Memory B cell (primary cell): Measurements from ENCODE around the gene MRGPRX4.
"Not testable (repeated sequence)": the region's sequence is repeated elsewhere in the genome, so short reads cannot be mapped to it uniquely, and the experiment has no call there.

Experiments used
- ATAC-seq: fragments of 150-1000 bp; cut with Tn5 transposase; 2 replicates; pipeline ENCODE4 v1.10.0; 2021; ENCODE audit warnings: low read depth, mild to moderate bottlenecking, moderate library complexity
- DNase-seq, 2 donors: peaks; one replicate each; pipeline ENCODE4 v3.0.0; 2022; ENCODE audit warnings: low spot score in 2 of 2
- H3K27ac Mint-ChIP-seq: one replicate; pipeline ENCODE4 v1.8.0; 2022; ENCODE audit warnings: mild to moderate bottlenecking, moderate library complexity, mixed read lengths
- H3K27me3 Mint-ChIP-seq: one replicate; pipeline ENCODE4 v1.8.0; 2022; ENCODE audit warnings: mixed read lengths
- H3K36me3 Mint-ChIP-seq: one replicate; pipeline ENCODE4 v1.8.0; 2022; ENCODE audit warnings: mild to moderate bottlenecking, mixed read lengths
- H3K4me1 Mint-ChIP-seq: one replicate; pipeline ENCODE4 v1.8.0; 2022; ENCODE audit warnings: mixed read lengths
- H3K4me3 Mint-ChIP-seq: one replicate; pipeline ENCODE4 v1.8.0; 2022; ENCODE audit warnings: mild to moderate bottlenecking, moderate library complexity, mixed read lengths
- H3K9me3 Mint-ChIP-seq: one replicate; pipeline ENCODE4 v1.8.0; 2022; ENCODE audit warnings: mixed read lengths

Gene MRGPRX4

GRCh38 chr11:18172666-18173065 lies at the start of gene MRGPRX4:
TSS of gene MRGPRX4 (plus strand) at chr11:18172837. CDS start at chr11:18173257, 420 bp downstream.
- H3K27me3 Mint-ChIP-seq, result no peaks in the 10 kb centered on the region
- DNase-seq (no peak), ATAC-seq (no peak)
- peaks cover 6% of the 10 kb centered on the region for H3K4me1 Mint-ChIP-seq
- peak within 1 kb of the TSS; percentile 79 for H3K4me3 Mint-ChIP-seq
- H3K36me3 Mint-ChIP-seq, result no peaks in the 10 kb centered on the region
- H3K9me3 Mint-ChIP-seq, result no peaks in the 10 kb centered on the region
- H3K27ac Mint-ChIP-seq, result peak within 1 kb of the TSS; percentile 73

DNA sequence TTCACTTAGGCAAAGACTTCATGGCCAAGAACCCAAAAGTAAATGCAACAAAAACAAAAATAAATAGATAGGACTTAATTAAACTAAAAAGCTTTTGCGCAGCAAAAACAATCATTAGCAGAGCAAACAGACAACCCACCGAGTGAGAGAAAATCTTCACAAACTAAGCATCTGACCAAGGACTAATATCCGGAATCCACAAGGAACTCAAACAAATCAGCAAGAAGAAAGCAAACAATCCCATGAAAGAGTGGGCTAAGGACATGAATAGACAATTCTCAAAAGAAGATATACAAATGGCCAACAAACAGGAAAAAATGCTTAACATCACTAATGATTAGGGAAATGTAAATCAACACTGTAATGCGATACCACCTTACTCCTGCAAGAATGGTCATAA lies 41.5 kb upstream of the MRGPRX4 start:
- H3K27ac Mint-ChIP-seq, H3K4me3 Mint-ChIP-seq, H3K9me3 Mint-ChIP-seq, ATAC-seq, DNase-seq, H3K36me3 Mint-ChIP-seq, H3K4me1 Mint-ChIP-seq: not testable (repeated sequence)
- H3K27me3 Mint-ChIP-seq, result peaks cover 15% of the 10 kb centered on the region

- Mint-ChIP-seq H3K9me3 (no peaks in the 10 kb centered on the region), H3K27ac (no peak within 1 kb of the TSS), H3K4me3 (no peak within 1 kb of the TSS), H3K4me1 (no peaks in the 10 kb centered on the region), H3K27me3 (peaks cover 16% of the 10 kb centered on the region), H3K36me3 (no peaks in the 10 kb centered on the region)
- no peak for DNase-seq
- no peak for ATAC-seq
Observed at GRCh38 chr11:18132341-18132740, 40.3 kb upstream of the MRGPRX4 start, which contains the start of gene MRGPRX3. TSS of gene MRGPRX3 (plus strand) at chr11:18132571. CDS start at chr11:18137203, 4,632 bp downstream.

- DNase-seq, result no peak
- no peak for ATAC-seq
- Mint-ChIP-seq H3K27me3 (peaks cover 16% of the 10 kb centered on the region), H3K4me1 (no peaks in the 10 kb centered on the region), H3K9me3 (no peaks in the 10 kb centered on the region), H3K4me3 (no peak overlapping the region), H3K36me3 (no peaks in the 10 kb centered on the region), H3K27ac (no peak overlapping the region)
Observed at GRCh38 chr11:18135308-18135707, 37.3 kb upstream of the MRGPRX4 start.

DNA sequence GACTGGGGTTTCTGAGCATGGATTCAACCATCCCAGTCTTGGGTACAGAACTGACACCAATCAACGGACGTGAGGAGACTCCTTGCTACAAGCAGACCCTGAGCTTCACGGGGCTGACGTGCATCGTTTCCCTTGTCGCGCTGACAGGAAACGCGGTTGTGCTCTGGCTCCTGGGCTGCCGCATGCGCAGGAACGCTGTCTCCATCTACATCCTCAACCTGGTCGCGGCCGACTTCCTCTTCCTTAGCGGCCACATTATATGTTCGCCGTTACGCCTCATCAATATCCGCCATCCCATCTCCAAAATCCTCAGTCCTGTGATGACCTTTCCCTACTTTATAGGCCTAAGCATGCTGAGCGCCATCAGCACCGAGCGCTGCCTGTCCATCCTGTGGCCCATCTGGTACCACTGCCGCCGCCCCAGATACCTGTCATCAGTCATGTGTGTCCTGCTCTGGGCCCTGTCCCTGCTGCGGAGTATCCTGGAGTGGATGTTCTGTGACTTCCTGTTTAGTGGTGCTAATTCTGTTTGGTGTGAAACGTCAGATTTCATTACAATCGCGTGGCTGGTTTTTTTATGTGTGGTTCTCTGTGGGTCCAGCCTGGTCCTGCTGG lies 35.3 kb upstream of the MRGPRX4 start:
- H3K4me3 Mint-ChIP-seq, result no peak overlapping the region
- peaks cover 10% of the 10 kb centered on the region for H3K27me3 Mint-ChIP-seq
- H3K36me3 Mint-ChIP-seq, result no peaks in the 10 kb centered on the region
- no peaks in the 10 kb centered on the region for H3K4me1 Mint-ChIP-seq
- H3K27ac Mint-ChIP-seq, result no peak overlapping the region
- DNase-seq (no peak), ATAC-seq (no peak)
- H3K9me3 Mint-ChIP-seq, result no peaks in the 10 kb centered on the region

DNA sequence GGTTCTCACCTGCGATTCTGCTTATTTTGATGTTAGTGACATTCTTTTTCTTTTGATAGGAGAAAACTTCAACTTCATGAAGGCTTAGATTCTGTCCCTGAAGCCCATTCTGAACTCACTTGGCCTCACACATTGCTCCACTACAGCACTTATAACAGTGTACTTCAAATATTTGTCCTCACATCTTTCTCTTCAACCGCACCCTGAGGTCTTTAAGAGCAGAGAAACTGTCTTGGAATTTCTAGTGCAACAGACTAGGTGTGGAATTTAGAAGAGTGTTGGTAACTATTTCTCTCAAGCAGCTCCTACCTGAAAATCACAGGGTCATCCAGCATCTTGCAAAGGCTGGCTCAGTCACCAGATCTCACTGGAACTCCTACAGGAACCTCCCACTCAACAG lies 32.5 kb upstream of the MRGPRX4 start:
- no peaks in the 10 kb centered on the region for H3K4me1 Mint-ChIP-seq
- no peaks in the 10 kb centered on the region for H3K9me3 Mint-ChIP-seq
- no peak for DNase-seq
- H3K27me3 Mint-ChIP-seq, result peaks cover 14% of the 10 kb centered on the region
- no peak overlapping the region for H3K27ac Mint-ChIP-seq
- no peak for ATAC-seq
- H3K36me3 Mint-ChIP-seq, result no peaks in the 10 kb centered on the region
- no peak overlapping the region for H3K4me3 Mint-ChIP-seq

- Mint-ChIP-seq H3K4me3 (no peak overlapping the region), H3K36me3 (no peaks in the 10 kb centered on the region), H3K9me3 (no peaks in the 10 kb centered on the region), H3K4me1 (peaks cover 6% of the 10 kb centered on the region), H3K27ac (no peak overlapping the region), H3K27me3 (peaks cover 12% of the 10 kb centered on the region)
- ATAC-seq (no peak), DNase-seq (no peak)
Observed at GRCh38 chr11:18144243-18144642, 28.4 kb upstream of the MRGPRX4 start.

DNA sequence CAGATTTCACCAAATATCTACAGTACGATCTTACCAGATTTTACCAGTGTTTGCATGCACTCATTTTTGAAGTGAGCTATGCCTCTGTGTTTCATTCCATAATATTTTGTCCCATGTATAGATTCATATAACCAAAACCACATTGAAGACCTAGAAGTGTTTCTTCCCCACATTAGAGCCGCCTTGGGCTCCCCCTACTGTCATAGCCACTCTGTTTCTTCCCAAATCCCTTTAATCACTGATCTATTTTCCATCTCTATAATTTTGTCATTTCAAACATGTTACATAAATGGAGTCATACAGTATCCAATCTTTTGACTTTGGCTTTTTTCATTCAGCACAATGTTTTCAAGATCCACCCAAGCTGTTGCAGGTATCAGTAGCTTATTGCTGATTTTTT lies 27.6 kb upstream of the MRGPRX4 start:
- H3K4me3 Mint-ChIP-seq, result no peak overlapping the region
- H3K27me3 Mint-ChIP-seq, result peaks cover 14% of the 10 kb centered on the region
- no peak for ATAC-seq
- DNase-seq, result no peak
- H3K36me3 Mint-ChIP-seq, result no peaks in the 10 kb centered on the region
- no peak overlapping the region for H3K27ac Mint-ChIP-seq
- no peaks in the 10 kb centered on the region for H3K9me3 Mint-ChIP-seq
- H3K4me1 Mint-ChIP-seq, result peaks cover 6% of the 10 kb centered on the region

DNA sequence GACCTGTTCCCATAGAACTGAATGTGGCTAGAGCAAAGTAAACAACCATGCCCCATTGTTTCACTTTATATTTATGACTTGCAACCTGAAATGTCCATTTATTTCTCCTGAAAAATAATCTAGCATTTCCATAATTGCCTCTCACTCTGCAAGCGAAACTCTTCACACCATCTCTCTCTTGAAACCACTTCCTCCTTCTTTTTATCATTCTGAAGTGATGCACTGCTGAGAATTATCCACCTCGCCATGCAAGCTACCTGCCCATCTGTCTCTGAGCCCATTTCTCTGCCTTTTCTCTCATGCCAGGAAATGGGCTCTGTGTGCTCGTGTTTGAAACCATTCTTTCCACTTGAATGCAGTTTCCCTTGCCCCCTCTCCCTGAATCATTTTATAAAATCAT lies 26.8 kb upstream of the MRGPRX4 start:
- ATAC-seq (no peak), DNase-seq (no peak)
- Mint-ChIP-seq H3K9me3 (no peaks in the 10 kb centered on the region), H3K36me3 (no peaks in the 10 kb centered on the region), H3K27ac (no peak overlapping the region), H3K4me3 (no peak overlapping the region), H3K4me1 (peaks cover 6% of the 10 kb centered on the region), H3K27me3 (peaks cover 17% of the 10 kb centered on the region)

GRCh38 chr11:18151581-18151980 lies 21.1 kb upstream of the MRGPRX4 start:
- Mint-ChIP-seq H3K27me3 (peaks cover 17% of the 10 kb centered on the region), H3K4me1 (no peaks in the 10 kb centered on the region), H3K36me3 (no peaks in the 10 kb centered on the region), H3K9me3 (no peaks in the 10 kb centered on the region), H3K27ac (no peak overlapping the region), H3K4me3 (no peak overlapping the region)
- no peak for ATAC-seq
- no peak for DNase-seq

GRCh38 chr11:18168372-18168771 lies 4.3 kb upstream of the MRGPRX4 start:
- ATAC-seq (no peak), DNase-seq (no peak)
- Mint-ChIP-seq H3K27ac (no peak overlapping the region), H3K36me3 (peaks cover 3% of the 10 kb centered on the region), H3K4me3 (no peak overlapping the region), H3K9me3 (peaks cover 6% of the 10 kb centered on the region), H3K27me3 (peaks cover 3% of the 10 kb centered on the region), H3K4me1 (peaks cover 9% of the 10 kb centered on the region)

GRCh38 chr11:18171377-18172000 lies 1.1 kb upstream of the MRGPRX4 start:
- no peak overlapping the region for H3K4me3 Mint-ChIP-seq
- H3K9me3 Mint-ChIP-seq, result peaks cover 6% of the 10 kb centered on the region
- peaks cover 2% of the 10 kb centered on the region for H3K36me3 Mint-ChIP-seq
- H3K27me3 Mint-ChIP-seq, result peaks cover 2% of the 10 kb centered on the region
- ATAC-seq, result no peak
- DNase-seq, result no peak
- no peak overlapping the region for H3K27ac Mint-ChIP-seq
- peaks cover 6% of the 10 kb centered on the region for H3K4me1 Mint-ChIP-seq

GRCh38 chr11:18173225-18173866 lies 709 bp downstream of the MRGPRX4 start:
- H3K36me3 Mint-ChIP-seq, result no peaks in the 10 kb centered on the region
- peak in 1 of 2 donors; percentile 10 for DNase-seq
- H3K27ac Mint-ChIP-seq, result peak overlapping the region; percentile 73
- H3K4me3 Mint-ChIP-seq, result peak overlapping the region; percentile 79
- peaks cover 2% of the 10 kb centered on the region for H3K27me3 Mint-ChIP-seq
- H3K9me3 Mint-ChIP-seq, result no peaks in the 10 kb centered on the region
- peak; percentile 89 for ATAC-seq
- peaks cover 6% of the 10 kb centered on the region for H3K4me1 Mint-ChIP-seq

GRCh38 chr11:18188796-18189195 lies 16.2 kb downstream of the MRGPRX4 start:
- Mint-ChIP-seq H3K4me3 (no peak overlapping the region), H3K27me3 (peaks cover 6% of the 10 kb centered on the region), H3K36me3 (no peaks in the 10 kb centered on the region), H3K4me1 (peaks cover 3% of the 10 kb centered on the region), H3K9me3 (peaks cover 2% of the 10 kb centered on the region), H3K27ac (no peak overlapping the region)
- ATAC-seq, result no peak
- no peak for DNase-seq
